Natural killer cell (primary cell): ENCODE data around the gene CNDP2. TPM values are rescaled to one million over a fixed set of nuclear protein-coding genes. Genes with fewer than 3 reads are reported as not detected.

Source experiments
- ATAC-seq, 3 donors: fragments of 150-1000 bp in 2 of 3; fragments of 200-7000 bp in 1 of 3; cut with Tn5 transposase; 1 replicate in 1 of 3; 2 replicates in 2 of 3; pipeline ENCODE4 v1.10.0; 2021; ENCODE audit warnings: mild to moderate bottlenecking in 2 of 3, moderate library complexity in 2 of 3
- DNase-seq, 2 donors: peaks; one replicate each; pipeline versions ENCODE4 v3.0.0 to v3.0.0-alpha.2; 2013 to 2021; ENCODE audit warnings: mixed read lengths in 1 of 2
- H3K27ac ChIP-seq: one replicate; pipeline ENCODE4 v1.5.1; 2013; ENCODE audit warnings: mild to moderate bottlenecking, low read length
- H3K27me3 ChIP-seq: one replicate; pipeline ENCODE4 v1.6.1; 2013; ENCODE audit warnings: low read length; ENCODE audit not compliant: control insufficient read depth, insufficient read depth
- H3K36me3 ChIP-seq: one replicate; pipeline ENCODE4 v1.6.1; 2013; ENCODE audit warnings: low read length; ENCODE audit not compliant: control insufficient read depth, insufficient read depth
- H3K4me1 ChIP-seq: one replicate; pipeline ENCODE4 v1.6.1; 2013; ENCODE audit warnings: low read length; ENCODE audit not compliant: control insufficient read depth, insufficient read depth
- H3K4me3 ChIP-seq: one replicate; pipeline ENCODE4 v1.5.1; 2013; ENCODE audit warnings: low read length
- H3K9me3 ChIP-seq: one replicate; pipeline ENCODE4 v1.6.1; 2013; ENCODE audit warnings: low read length; ENCODE audit not compliant: control insufficient read depth, insufficient read depth
- H3K27ac Mint-ChIP-seq, 2 donors: one replicate each; pipeline ENCODE4 v1.8.0; 2022; ENCODE audit warnings: mild to moderate bottlenecking in 2 of 2, mixed read lengths in 2 of 2, moderate library complexity in 1 of 2
- H3K27me3 Mint-ChIP-seq, 2 donors: one replicate each; pipeline ENCODE4 v1.8.0; 2022; ENCODE audit warnings: low read depth in 2 of 2, mixed read lengths in 2 of 2
- H3K36me3 Mint-ChIP-seq: one replicate; pipeline ENCODE4 v1.8.0; 2022; ENCODE audit warnings: mixed read lengths
- H3K4me1 Mint-ChIP-seq, 2 donors: one replicate each; pipeline ENCODE4 v1.8.0; 2022; ENCODE audit warnings: mixed read lengths in 2 of 2
- H3K4me3 Mint-ChIP-seq: one replicate; pipeline ENCODE4 v1.8.0; 2022; ENCODE audit warnings: mild to moderate bottlenecking, moderate library complexity, mixed read lengths
- H3K9me3 Mint-ChIP-seq, 2 donors: one replicate each; pipeline ENCODE4 v1.8.0; 2022; ENCODE audit warnings: mixed read lengths in 2 of 2
- WGBS: methylation state at CpG from one replicate; pipeline ENCODE4 v1.1.7; 2013; ENCODE audit warnings: missing lambda C conversion rate; ENCODE audit not compliant: insufficient coverage; 5-methylcytosine and 5-hydroxymethylcytosine counted together
- intact Hi-C: fragments of 100-400 bp; cut with micrococcal nuclease; formaldehyde crosslinking; loops from one replicate; pipeline ENCODE4 v1.14.2; 2022
- total RNA-seq, 4 donors: library from RNA; stranded (reverse); fragments of 120-200 nt in 1 of 4; gene quantifications; one replicate each; pipeline versions ENCODE4 v1.2.3 to v1.2.4, GENCODE V29; 2013 to 2022
- TF ChIP-seq, protein P1 (sequence below): fragments of 200-600 bp; IDR thresholded peaks from one replicate; pipeline ENCODE4 v1.8.0; 2022; ENCODE audit warnings: antibody characterized with exemption

CNDP2 gene
- total RNA-seq, 3 donors from 2014 or later (not counting 1 experiment from before 2014, with no cell fraction given): 147 to 167 (median 153) TPM

DNA sequence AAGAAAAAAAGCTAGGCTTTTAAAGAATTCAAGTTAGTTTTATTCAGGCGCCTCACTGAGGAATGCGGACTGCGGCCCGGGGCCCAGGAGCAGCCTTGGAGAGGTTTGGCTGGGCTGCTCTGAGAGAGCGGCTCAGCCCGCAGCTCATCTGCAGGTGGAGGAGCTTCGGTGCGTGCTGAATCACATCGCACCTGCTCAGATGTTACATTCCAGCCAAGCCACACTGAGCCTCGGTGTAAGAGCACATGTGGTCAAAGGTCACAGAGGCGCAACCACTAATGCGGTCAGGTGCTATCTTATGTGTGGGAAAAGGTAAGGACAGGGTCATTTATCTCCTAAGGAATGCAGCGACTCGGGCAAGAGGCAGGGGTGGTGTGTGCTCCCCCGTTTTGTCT is 21.1 kb downstream of the CNDP2 start:
- Mint-ChIP-seq H3K36me3 (peaks cover 11% of the 10 kb centered on the region), H3K4me1 (peaks cover 6 to 23% of the 10 kb centered on the region in 2 donors), H3K27me3 (no peaks in the 10 kb centered on the region), H3K9me3 (no peaks in the 10 kb centered on the region), H3K27ac (no peak overlapping the region), H3K4me3 (no peak overlapping the region)
- ATAC-seq (no peak), DNase-seq (no peak)
- Histone ChIP-seq H3K36me3 (peaks cover 85% of the 10 kb centered on the region), H3K27ac (no peak overlapping the region), H3K9me3 (no peaks in the 10 kb centered on the region), H3K4me1 (no peaks in the 10 kb centered on the region), H3K27me3 (no peaks in the 10 kb centered on the region), H3K4me3 (no peak overlapping the region)
- 97% methylated on average over 15 of the region's 15 CpGs for WGBS
- intact Hi-C loops: no loop called here
- TF ChIP-seq, protein P1, sequence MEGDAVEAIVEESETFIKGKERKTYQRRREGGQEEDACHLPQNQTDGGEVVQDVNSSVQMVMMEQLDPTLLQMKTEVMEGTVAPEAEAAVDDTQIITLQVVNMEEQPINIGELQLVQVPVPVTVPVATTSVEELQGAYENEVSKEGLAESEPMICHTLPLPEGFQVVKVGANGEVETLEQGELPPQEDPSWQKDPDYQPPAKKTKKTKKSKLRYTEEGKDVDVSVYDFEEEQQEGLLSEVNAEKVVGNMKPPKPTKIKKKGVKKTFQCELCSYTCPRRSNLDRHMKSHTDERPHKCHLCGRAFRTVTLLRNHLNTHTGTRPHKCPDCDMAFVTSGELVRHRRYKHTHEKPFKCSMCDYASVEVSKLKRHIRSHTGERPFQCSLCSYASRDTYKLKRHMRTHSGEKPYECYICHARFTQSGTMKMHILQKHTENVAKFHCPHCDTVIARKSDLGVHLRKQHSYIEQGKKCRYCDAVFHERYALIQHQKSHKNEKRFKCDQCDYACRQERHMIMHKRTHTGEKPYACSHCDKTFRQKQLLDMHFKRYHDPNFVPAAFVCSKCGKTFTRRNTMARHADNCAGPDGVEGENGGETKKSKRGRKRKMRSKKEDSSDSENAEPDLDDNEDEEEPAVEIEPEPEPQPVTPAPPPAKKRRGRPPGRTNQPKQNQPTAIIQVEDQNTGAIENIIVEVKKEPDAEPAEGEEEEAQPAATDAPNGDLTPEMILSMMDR: no peak

DNA sequence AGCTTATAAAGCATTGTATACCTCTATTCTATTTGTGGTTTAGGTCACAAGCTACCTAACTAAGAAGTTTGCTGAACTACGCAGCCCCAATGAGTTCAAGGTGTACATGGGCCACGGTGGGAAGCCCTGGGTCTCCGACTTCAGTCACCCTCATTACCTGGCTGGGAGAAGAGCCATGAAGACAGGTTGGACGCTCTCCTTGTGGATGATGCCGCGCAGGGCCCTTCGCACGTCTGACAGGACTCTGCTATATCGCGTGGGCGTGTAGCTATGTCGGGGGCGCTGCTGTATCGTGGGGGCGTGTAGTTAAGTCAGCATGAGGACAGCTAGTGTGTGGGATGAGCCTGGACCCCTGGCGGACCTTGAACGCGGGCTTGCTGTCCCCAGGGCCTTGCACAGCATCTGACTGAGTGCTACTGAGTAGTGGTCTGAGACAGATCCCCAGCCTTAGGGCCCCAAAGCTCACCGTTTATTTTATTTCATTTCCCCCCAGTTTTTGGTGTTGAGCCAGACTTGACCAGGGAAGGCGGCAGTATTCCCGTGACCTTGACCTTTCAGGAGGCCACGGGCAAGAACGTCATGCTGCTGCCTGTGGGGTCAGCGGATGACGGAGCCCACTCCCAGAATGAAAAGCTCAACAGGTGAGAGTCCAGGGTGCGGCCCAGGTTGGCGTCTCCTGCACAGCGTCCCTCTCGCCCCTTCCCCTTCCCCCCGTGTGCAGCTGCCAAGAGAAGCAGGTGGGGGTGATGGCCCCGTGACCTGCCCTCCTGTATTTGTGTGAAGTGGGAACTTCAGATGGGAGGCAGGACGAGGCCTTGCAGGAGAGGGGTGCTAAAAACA is 22.5 kb downstream of the CNDP2 start:
- Histone ChIP-seq H3K36me3 (peaks cover 73% of the 10 kb centered on the region), H3K4me1 (no peaks in the 10 kb centered on the region), H3K4me3 (no peak overlapping the region), H3K9me3 (no peaks in the 10 kb centered on the region), H3K27ac (no peak overlapping the region), H3K27me3 (no peaks in the 10 kb centered on the region)
- TF ChIP-seq, protein P1: no peak
- no peaks in the 10 kb centered on the region for H3K27me3 Mint-ChIP-seq
- WGBS: 85% methylated on average over 30 of the region's 32 CpGs
- H3K4me1 Mint-ChIP-seq: peaks cover 6 to 13% of the 10 kb centered on the region in 2 donors
- intact Hi-C loops: no loop called here
- H3K9me3 Mint-ChIP-seq: no peaks in the 10 kb centered on the region
- ATAC-seq (no peak), DNase-seq (no peak)
- H3K27ac Mint-ChIP-seq: no peak overlapping the region
- no peak overlapping the region for H3K4me3 Mint-ChIP-seq
- peaks cover 11% of the 10 kb centered on the region for H3K36me3 Mint-ChIP-seq

- no peak overlapping the region for H3K27ac ChIP-seq
- H3K4me3 ChIP-seq: no peak overlapping the region
- H3K36me3 Mint-ChIP-seq: peaks cover 11% of the 10 kb centered on the region
- ATAC-seq (no peak), DNase-seq (no peak)
- no peaks in the 10 kb centered on the region for H3K9me3 ChIP-seq
- H3K36me3 ChIP-seq: peaks cover 69% of the 10 kb centered on the region
- no peak overlapping the region for H3K4me3 Mint-ChIP-seq
- peaks cover 5 to 11% of the 10 kb centered on the region in 2 donors for H3K4me1 Mint-ChIP-seq
- H3K9me3 Mint-ChIP-seq: no peaks in the 10 kb centered on the region
- 85% methylated on average over 18 of the region's 18 CpGs for WGBS
- TF ChIP-seq, protein P1: no peak
- no peak overlapping the region for H3K27ac Mint-ChIP-seq
- intact Hi-C loops: no loop called here
- H3K4me1 ChIP-seq: no peaks in the 10 kb centered on the region
- no peaks in the 10 kb centered on the region for H3K27me3 ChIP-seq
- no peaks in the 10 kb centered on the region for H3K27me3 Mint-ChIP-seq
Observed at GRCh38 chr18:74519320-74520095, 23.3 kb downstream of the CNDP2 start.
